ENCODE data around the gene BLID. TPM values are rescaled to one million over a fixed set of nuclear protein-coding genes. Genes with fewer than 3 reads are reported as not detected.

Gene BLID
- total RNA-seq, 1 experiment from 2014 or later: not detected

DNA sequence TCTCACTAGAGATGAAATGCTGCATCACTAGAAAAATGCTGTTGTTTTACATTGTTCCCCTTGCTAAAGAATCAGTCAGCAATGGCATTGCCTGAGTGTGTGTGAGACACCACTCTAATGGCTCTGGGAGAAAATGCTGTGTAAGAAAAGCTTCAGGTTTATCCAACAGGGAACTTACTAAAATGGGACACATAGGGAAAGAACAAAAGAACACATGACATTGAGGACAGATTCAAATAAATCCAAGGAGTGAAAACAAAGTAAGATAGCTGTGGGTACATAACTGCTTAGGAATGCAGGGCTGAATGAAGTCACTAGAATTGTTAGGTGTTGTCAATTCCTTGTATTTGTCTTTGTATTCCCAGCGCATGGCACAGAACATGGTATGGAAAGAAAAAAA is 24.2 kb downstream of the BLID start:
- no peak for DNase-seq
- no peaks in the 10 kb centered on the region for H3K27me3 ChIP-seq
- H3K9me3 ChIP-seq (replicated peaks): no peaks in the 10 kb centered on the region
- H3K36me3 ChIP-seq: peaks cover 15% of the 10 kb centered on the region
- no peak overlapping the region for H3K4me3 ChIP-seq
- peaks cover 11% of the 10 kb centered on the region for H3K4me1 ChIP-seq
- no peak overlapping the region for H3K27ac ChIP-seq

DNA sequence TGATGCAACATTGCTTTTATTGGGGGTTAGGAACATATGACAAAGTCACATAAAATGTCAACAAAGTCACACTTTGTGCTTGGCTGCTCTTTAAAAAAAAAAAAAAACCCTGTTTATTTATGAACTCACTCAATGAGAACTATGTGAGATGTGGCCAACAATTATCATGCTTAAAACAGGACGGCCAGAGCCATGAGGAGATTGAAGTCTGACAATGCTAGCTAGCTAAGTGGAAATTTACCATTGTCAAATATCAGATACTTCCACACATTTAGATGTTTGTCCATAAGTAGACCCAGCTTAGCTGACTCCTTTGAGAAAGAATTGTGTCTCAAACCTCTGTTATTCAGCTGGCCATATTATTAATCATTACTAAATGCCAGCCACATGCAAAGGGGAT is 26.9 kb downstream of the BLID start:
- no peak for DNase-seq
- H3K4me1 ChIP-seq: no peaks in the 10 kb centered on the region
- H3K27ac ChIP-seq: no peak overlapping the region
- peaks cover 15% of the 10 kb centered on the region for H3K36me3 ChIP-seq
- no peaks in the 10 kb centered on the region for H3K9me3 ChIP-seq (replicated peaks)
- no peaks in the 10 kb centered on the region for H3K27me3 ChIP-seq
- H3K4me3 ChIP-seq: no peak overlapping the region

DNA sequence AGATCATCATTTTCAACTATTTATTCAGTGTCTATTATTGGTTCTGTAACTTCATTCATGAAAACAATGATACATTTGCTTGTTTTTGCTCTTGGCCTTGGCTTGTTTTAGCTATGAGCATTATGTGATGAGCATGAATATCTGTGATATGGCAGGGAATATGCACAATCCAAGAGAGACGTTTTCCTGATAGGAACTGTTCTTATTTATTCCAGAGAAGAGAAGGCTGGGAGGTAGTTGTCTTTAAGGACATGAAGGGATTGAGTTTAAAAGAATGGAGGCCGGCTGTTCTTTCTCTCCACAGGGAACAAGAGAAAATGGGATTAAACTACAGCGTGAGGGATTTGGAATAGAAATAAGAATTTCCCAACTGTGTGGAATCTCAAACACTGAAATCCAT is 30.3 kb downstream of the BLID start:
- Histone ChIP-seq H3K27ac (no peak overlapping the region), H3K4me3 (no peak overlapping the region), H3K27me3 (no peaks in the 10 kb centered on the region), H3K4me1 (no peaks in the 10 kb centered on the region), H3K9me3 (replicated peaks) (no peaks in the 10 kb centered on the region), H3K36me3 (peaks cover 4% of the 10 kb centered on the region)
- no peak for DNase-seq

DNA sequence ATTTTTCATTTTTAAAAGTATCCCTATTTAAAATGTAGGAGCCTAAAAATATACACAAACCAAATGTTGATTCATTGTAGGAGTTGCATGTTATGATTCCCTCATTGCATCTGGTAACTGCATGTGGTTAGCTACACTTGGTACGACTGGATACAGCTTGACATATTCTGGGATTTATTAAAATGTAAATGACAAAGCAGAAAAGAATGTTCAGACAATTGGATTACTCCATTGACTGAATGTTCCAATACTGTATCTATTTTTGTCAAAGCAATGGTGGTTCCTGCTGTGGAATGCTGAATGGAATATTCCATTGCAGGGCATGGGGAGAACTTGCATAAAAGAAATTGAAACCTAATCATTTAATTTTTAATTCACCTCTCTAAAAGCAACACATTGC is 30.8 kb downstream of the BLID start:
- no peak for DNase-seq
- Histone ChIP-seq H3K4me1 (no peaks in the 10 kb centered on the region), H3K4me3 (no peak overlapping the region), H3K36me3 (no peaks in the 10 kb centered on the region; the same call in 1 of the 2 replicates), H3K9me3 (replicated peaks) (no peaks in the 10 kb centered on the region), H3K27ac (no peak overlapping the region), H3K27me3 (no peaks in the 10 kb centered on the region)

DNA sequence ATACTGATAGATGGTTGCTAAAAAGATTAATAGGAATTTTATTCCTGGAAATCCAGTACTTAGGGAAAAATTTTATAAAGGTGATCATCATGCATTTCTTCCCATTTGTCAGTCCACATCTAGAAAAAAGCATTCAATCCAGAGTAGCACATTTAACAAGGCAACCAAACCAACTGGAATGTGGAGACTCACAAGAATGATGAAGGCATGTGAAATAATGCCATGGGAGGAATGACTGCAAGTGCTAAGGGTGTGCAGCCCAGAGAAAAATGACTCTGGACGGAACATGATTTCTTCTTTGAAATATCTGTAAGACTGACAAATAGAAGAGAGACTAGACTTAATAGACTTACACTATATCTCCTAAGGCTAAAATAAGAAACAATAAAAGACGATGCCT is 33.8 kb downstream of the BLID start:
- no peaks in the 10 kb centered on the region for H3K27me3 ChIP-seq
- no peak overlapping the region for H3K4me3 ChIP-seq
- H3K36me3 ChIP-seq: no peaks in the 10 kb centered on the region
- no peak for DNase-seq
- H3K4me1 ChIP-seq: no peaks in the 10 kb centered on the region
- no peak overlapping the region for H3K27ac ChIP-seq
- no peaks in the 10 kb centered on the region for H3K9me3 ChIP-seq (replicated peaks)

DNA sequence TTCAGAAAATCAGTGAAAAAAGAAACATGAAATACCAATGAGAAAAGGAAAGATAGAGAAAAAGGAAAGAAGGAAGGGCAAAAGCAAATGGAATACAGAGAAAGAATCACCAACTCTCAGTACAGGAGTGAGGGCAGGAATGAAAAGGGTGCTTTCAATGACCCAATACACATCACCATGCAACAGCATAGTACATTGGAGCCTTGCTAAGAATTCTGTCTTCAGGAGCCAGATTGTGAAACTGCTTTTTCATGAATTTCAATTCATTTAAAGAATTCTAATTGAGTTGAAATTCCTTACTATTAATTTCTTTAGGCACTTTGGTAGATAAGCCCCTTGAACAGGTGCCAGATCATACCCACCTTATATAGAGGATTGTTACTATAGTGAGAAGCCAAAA is 34.9 kb downstream of the BLID start:
- no peaks in the 10 kb centered on the region for H3K4me1 ChIP-seq
- no peaks in the 10 kb centered on the region for H3K9me3 ChIP-seq (replicated peaks)
- no peaks in the 10 kb centered on the region for H3K36me3 ChIP-seq
- DNase-seq: no peak
- no peak overlapping the region for H3K4me3 ChIP-seq
- H3K27ac ChIP-seq: no peak overlapping the region
- no peaks in the 10 kb centered on the region for H3K27me3 ChIP-seq

DNA sequence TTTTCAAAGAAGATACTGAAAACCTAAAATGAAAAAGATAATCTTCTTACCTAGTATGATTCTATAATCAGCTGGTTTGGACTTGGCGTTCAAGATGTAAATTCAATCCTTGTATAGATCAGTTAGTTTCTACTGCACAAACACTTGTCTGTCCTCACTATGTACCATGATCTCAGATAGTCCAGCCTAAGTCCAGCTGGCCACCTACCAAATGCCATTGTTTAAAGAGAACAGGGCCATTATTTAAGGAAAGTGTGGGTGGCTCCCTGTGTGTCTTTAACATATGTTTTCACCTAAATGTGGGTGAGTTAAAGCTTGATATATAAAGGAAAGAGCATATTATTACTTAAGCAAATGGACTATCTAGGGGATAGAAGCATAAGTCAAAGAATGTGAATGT is 38.6 kb downstream of the BLID start:
- DNase-seq: no peak
- no peaks in the 10 kb centered on the region for H3K9me3 ChIP-seq (replicated peaks)
- H3K4me3 ChIP-seq: no peak overlapping the region
- H3K27ac ChIP-seq: no peak overlapping the region
- H3K4me1 ChIP-seq: no peaks in the 10 kb centered on the region
- H3K27me3 ChIP-seq: no peaks in the 10 kb centered on the region
- H3K36me3 ChIP-seq: no peaks in the 10 kb centered on the region

DNA sequence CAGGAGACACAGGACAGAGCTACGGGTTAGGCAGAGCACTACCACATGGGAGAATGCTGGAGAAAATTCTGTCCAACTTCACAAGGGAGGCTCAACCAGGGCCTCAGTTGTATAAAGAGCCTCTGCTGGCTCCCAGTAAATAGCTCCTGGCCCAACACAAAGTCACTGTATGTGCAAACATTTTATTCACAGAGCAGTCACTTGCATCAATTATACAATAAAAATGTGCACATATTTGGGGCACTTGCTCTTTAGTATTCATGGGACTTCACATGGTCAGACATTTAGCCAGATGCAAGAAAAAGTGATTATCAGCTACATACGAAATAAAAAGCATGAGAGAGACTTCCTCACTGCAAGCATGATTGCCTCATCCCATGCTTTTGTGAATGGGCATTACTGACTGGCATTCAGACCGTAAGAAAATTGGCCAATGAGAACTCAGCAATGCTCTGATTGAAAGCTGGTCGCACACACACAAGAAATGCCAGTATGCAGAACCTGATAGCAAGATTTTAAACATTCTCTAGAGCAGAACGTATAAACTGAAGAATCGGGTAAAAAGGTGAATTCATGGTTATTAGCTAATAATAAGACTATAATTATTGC is 39.4 kb downstream of the BLID start:
- DNase-seq: no peak

DNA sequence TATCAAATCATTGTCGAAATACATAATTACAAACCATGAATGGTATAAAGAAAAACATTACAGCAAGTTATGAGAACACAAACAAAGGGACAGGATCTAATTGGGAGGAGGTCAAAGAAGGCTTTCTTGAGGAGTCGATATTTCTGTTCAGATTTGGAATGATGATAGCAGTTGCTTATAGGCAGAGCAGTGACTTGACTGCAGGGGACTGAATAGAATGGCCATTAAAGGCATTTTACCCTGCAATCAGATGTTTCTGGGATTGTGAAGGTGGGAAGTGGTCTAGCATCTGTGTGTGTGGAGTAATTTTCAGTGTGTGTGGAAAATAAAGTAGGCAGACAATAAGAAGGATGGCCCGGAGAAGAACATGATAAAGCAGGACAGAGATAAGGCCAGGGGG is 41.0 kb downstream of the BLID start:
- no peaks in the 10 kb centered on the region for H3K27me3 ChIP-seq
- no peak overlapping the region for H3K4me3 ChIP-seq
- no peak overlapping the region for H3K27ac ChIP-seq
- DNase-seq: no peak
- no peaks in the 10 kb centered on the region for H3K36me3 ChIP-seq
- H3K9me3 ChIP-seq (replicated peaks): no peaks in the 10 kb centered on the region
- no peaks in the 10 kb centered on the region for H3K4me1 ChIP-seq

More for the DNA sequence above, 39.4 kb downstream of the BLID start:
- Histone ChIP-seq H3K4me1 (no peaks in the 10 kb centered on the region), H3K4me3 (no peak overlapping the region), H3K27ac (no peak overlapping the region), H3K9me3 (replicated peaks) (no peaks in the 10 kb centered on the region), H3K36me3 (no peaks in the 10 kb centered on the region), H3K27me3 (no peaks in the 10 kb centered on the region)

DNA sequence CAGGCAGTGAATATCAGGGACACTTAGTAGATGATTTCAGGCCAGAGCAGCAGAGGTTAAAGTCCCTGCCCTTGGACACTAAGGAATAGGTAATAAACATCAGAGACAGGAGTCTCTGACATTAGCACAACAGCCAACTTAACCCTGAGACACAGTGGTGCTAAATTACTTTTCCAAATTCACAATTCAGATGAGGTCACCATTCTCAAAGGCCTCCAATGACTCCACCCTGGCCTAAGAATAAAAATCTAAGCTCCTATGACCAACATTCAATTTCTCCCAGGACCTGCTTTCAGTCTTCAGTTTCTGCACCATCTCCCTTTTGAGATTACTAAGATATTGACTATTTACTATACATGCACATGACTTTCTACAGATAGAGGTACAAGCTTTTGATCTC is 42.0 kb downstream of the BLID start:
- no peak overlapping the region for H3K27ac ChIP-seq

DNA sequence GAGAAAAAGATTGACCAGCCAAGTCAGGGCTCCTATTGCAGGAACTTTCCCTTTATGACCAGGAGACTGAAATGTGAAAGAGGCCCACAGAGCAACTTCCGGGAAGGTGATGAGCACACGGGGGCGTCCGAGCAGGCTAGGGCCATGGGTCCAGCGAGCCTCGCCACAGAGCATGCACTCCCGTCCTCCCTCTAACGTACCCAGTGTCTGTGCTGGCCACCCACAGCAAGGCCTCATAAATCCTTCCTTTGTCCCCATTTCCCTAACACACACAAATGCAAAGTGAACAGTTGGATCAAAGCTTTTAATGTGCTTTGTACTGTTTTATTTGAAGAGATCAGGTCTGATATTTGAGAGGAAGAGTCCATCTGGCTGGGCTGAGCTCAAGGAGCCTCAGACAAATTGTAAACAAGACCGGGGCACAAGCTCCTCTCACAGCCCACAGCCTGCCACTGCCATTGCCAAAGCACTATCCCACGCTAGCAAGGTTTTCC is 44.3 kb downstream of the BLID start:
- H3K27ac ChIP-seq: no peak overlapping the region
- no peaks in the 10 kb centered on the region for H3K36me3 ChIP-seq
- H3K27me3 ChIP-seq: no peaks in the 10 kb centered on the region
- no peak overlapping the region for H3K4me3 ChIP-seq
- no peaks in the 10 kb centered on the region for H3K9me3 ChIP-seq (replicated peaks)
- DNase-seq: no peak
- peaks cover 13% of the 10 kb centered on the region; the same call in 1 of the 2 replicates for H3K4me1 ChIP-seq

More for the DNA sequence above, 42.0 kb downstream of the BLID start:
- no peak overlapping the region for H3K4me3 ChIP-seq
- H3K4me1 ChIP-seq: 0 out of 2 replicates have a peak, but pooled peaks cover 3% of the 10 kb centered on the region
- no peaks in the 10 kb centered on the region for H3K9me3 ChIP-seq (replicated peaks)
- no peaks in the 10 kb centered on the region for H3K27me3 ChIP-seq
- DNase-seq: no peak
- no peaks in the 10 kb centered on the region for H3K36me3 ChIP-seq

DNA sequence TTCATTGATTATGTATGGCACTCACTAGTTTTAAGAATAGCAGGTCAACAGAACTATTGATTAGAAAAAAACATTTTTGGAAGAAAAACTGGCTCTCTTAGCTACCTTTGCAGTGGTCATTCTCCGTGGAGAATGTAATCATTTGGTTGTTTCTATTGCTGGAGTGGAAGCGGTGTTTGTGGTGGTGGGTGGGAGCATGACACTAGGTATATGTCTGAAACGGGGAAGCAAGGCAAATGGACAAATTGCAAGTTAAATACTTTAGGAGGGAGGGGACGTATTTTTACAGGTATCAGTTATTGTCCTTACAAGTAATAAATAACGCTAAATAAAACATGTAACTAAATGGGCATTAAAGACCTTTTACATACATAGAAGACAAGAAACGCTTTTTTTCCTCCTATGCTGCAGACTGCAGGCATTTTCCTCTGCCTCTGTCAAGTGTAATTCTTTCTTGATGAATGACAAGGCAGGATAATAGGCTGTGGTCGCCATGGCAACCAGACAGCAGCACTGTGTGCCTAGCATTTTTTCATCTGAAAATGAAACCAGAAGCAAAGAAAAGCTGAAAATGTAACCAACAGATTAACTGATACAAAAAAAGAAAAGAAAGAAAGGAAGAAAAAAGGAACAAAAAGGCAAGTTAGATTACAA is 46.2 kb downstream of the BLID start:
- Histone ChIP-seq H3K4me1 (peaks cover 13% of the 10 kb centered on the region; the same call in 1 of the 2 replicates), H3K27ac (no peak overlapping the region), H3K36me3 (no peaks in the 10 kb centered on the region), H3K27me3 (no peaks in the 10 kb centered on the region), H3K9me3 (replicated peaks) (no peaks in the 10 kb centered on the region), H3K4me3 (no peak overlapping the region)
- peak; percentile 36 to 38 for DNase-seq

DNA sequence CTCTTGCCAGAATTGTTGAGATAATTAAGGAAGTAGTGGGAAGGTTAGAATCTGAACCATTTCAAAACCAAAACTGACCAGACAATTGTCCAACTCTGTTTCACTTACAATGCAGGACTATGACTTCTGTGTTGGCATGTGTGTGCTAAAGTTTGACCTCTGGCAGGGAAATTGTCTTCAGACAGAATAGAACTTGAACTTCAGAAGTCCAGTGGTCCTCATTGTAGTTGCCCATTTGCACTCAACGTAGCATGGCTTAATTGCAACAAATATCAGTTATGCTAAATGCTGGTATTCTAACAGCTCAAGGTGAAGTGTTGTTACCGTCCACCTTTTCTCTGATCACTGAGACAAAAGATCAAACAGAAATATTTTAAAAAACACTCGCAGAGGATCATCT is 47.2 kb downstream of the BLID start:
- H3K9me3 ChIP-seq (replicated peaks): no peaks in the 10 kb centered on the region
- no peaks in the 10 kb centered on the region for H3K27me3 ChIP-seq
- no peaks in the 10 kb centered on the region for H3K36me3 ChIP-seq
- H3K27ac ChIP-seq: no peak overlapping the region
- H3K4me1 ChIP-seq: peaks cover 13% of the 10 kb centered on the region; the same call in 1 of the 2 replicates
- no peak overlapping the region for H3K4me3 ChIP-seq
- no peak for DNase-seq

DNA sequence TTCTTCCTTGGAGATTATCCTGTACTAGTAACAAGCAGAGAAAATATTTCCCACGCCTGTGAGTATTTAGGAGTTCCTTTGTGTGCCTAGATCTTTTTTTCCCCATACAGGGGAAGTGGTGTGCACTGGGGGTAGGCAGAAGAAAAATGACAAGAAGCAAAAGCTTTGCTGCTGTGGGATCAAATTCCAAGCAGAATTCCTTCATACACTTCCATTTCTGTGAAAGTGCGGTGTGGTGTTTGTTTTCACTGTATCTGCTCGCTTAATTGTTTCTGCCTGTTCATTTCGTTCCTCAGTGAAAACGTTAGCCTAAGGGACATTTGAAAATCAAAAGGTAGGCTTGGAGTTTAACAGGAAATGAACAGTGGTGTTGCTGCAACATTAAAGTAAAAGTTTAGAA is 47.9 kb downstream of the BLID start:
- no peaks in the 10 kb centered on the region for H3K27me3 ChIP-seq
- peak; percentile 23 to 58 for DNase-seq
- H3K27ac ChIP-seq: peak overlapping the region; percentile 23; the same call in 1 of the 2 replicates
- peaks cover 13% of the 10 kb centered on the region; the same call in 1 of the 2 replicates for H3K4me1 ChIP-seq
- H3K36me3 ChIP-seq: no peaks in the 10 kb centered on the region
- no peaks in the 10 kb centered on the region for H3K9me3 ChIP-seq (replicated peaks)
- peak overlapping the region; percentile 28 for H3K4me3 ChIP-seq

Measured in SJCRH30 (cell line).